ENCODE results near the gene CTBP2.

The CTBP2 gene

DNA sequence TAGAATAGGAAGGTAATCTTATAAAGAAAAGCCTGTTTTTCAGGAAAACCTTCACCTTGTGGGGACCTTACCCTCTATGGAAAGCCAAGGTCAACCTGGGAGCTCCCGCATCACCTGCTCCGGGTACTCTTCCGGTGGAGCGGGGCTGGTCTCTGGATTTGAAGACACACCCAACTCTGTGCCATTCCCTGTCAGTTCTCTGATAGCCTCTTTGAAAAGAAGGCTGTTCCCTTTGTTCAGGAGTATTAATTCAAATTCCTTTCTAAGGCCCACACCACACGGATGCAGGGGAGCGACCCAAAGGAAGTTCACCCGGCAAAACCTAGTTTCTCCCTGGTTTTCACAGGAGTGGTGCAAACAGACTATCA lies 10.7 kb downstream of the CTBP2 start:
- CTCF ChIA-PET = no interaction called here
- POLR2A ChIA-PET = no interaction called here
- TF ChIP-seq, protein P1, sequence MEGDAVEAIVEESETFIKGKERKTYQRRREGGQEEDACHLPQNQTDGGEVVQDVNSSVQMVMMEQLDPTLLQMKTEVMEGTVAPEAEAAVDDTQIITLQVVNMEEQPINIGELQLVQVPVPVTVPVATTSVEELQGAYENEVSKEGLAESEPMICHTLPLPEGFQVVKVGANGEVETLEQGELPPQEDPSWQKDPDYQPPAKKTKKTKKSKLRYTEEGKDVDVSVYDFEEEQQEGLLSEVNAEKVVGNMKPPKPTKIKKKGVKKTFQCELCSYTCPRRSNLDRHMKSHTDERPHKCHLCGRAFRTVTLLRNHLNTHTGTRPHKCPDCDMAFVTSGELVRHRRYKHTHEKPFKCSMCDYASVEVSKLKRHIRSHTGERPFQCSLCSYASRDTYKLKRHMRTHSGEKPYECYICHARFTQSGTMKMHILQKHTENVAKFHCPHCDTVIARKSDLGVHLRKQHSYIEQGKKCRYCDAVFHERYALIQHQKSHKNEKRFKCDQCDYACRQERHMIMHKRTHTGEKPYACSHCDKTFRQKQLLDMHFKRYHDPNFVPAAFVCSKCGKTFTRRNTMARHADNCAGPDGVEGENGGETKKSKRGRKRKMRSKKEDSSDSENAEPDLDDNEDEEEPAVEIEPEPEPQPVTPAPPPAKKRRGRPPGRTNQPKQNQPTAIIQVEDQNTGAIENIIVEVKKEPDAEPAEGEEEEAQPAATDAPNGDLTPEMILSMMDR (IDR thresholded peaks at IDR 0.05; ENCODE audit: control extremely low read depth, extremely low read depth, low read depth, missing control alignments) = no peak
- no peak for DNase-seq (ENCODE audit: extremely low spot score)

DNA sequence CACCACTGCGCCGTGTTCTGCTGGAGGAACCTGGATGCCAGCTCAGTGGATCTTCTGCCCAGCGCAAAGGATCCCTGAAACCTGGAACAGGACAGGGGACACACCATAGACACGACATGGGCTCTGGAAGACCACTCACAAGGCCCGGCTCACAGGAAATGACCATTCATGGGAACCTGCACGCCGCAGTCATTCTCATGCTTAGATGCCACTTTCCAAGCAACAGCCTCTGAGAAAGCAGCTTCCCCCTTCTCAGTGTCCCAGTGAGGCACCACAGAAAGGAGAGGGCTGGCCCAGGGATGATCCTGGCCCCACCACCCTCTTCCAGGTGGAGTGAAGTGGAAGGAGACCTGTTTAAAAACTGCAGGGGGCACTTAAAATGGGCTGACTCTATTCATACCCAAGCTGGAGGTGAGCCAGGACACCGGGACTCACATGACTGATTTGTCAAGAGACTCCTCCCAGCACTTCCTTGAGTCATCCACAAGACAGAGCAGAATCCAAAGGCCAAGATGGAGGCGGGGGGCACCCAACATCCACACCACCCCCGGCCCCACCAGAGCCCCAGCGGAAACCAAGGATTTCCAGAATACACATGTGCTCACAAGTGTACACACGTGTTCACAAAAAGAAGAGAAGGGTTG lies 11.2 kb downstream of the CTBP2 start:
- POLR2A ChIA-PET = no interaction called here
- DNase-seq (ENCODE audit: extremely low spot score) = no peak
- TF ChIP-seq, protein P1 (IDR thresholded peaks at IDR 0.05; ENCODE audit: control extremely low read depth, extremely low read depth, low read depth, missing control alignments) = no peak
- CTCF ChIA-PET = no interaction called here

DNA sequence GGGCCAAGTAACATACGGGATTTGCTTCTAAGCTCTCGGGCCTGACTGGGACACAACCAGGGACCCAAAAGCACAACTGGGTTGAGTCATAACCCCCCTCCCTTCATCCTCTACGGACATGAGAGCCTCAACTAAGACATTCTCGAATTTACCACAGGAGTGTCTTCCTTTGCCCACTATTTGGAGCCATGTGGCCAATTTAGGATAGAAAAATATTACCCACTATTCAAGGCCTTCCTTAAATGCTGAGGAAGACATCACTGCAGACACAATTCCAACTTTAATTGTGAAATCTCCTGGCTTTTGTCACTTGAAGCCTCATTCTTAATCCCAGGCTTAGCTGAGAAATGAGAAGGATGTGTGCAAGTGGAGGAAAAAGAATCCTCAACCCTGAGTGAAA lies 11.8 kb downstream of the CTBP2 start:
- ChIA-PET CTCF (no interaction called here), POLR2A (no interaction called here)
- TF ChIP-seq, protein P1 (IDR thresholded peaks at IDR 0.05; ENCODE audit: control extremely low read depth, extremely low read depth, low read depth, missing control alignments) = no peak
- DNase-seq (ENCODE audit: extremely low spot score) = no peak

DNA sequence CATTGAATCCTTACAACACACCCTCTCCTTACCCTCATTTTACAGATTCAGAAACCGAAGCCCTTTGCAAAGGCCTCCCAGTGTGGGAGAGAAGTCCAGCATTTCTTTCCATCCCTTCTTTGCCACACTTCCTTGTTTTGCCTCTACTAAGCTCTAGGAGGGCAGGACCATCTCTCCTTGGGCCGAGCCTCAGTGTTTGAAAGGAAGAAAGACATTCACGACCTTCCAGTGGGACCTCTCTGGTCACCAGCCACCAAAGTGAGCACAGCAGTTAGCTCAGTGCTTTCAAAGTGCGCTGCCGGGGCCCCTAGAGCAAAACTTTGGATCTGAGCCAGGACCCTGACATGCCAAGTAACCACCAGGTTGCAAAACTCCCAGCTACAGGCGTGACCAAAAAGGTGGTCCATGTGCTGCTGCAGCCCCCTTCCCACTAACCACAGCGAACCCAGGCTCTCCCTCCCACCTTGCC lies 12.4 kb downstream of the CTBP2 start:
- CTCF ChIA-PET = no interaction called here
- POLR2A ChIA-PET = no interaction called here
- DNase-seq (ENCODE audit: extremely low spot score) = no peak
- TF ChIP-seq, protein P1 (IDR thresholded peaks at IDR 0.05; ENCODE audit: control extremely low read depth, extremely low read depth, low read depth, missing control alignments) = no peak

DNA sequence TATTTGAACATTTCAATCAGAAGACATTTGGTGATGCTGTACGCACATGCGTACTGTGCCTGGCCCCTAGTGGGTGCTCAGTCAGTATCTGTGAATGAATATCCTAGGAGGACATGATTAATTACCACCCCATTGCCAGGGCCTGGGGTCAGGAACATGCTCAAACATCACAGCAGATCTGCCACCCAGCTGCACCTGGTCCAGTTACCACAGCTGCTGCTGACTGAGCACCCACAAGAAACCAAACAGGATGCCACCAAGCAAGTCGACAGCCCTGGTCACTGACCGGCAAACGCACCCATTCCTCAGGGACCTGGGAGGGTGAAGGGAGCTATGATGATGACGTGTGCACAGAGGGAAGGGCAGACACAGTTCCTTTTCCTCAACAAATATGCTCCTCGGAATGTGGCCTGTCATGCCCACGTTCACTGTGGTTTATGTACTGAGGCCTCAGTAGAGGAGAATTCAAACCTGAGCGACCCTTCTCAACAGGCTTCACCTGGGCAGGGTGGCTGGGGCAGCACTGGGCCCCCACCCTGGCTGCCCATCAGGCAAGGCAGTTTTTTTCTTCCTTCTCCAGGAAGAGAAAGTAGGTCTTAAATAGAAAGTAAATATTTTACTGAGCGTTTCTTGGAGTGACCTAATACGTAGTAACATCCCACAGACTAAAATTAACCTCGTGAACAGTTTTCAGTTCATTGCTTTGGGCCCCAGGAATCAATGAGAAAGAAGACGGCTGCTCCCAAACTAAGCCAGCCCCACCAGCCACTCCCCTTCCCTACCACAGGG lies 13.4 kb downstream of the CTBP2 start:
- ChIA-PET POLR2A (no interaction called here), CTCF (interaction anchor here (0.8 kb wide), 1 partner anchor 99 kb away, joined by 3 read pairs; no protein-coding TSS in a partner anchor)
- DNase-seq (ENCODE audit: extremely low spot score) = peak; percentile 43
- TF ChIP-seq, protein P1 (IDR thresholded peaks at IDR 0.05; ENCODE audit: control extremely low read depth, extremely low read depth, low read depth, missing control alignments) = no peak

DNA sequence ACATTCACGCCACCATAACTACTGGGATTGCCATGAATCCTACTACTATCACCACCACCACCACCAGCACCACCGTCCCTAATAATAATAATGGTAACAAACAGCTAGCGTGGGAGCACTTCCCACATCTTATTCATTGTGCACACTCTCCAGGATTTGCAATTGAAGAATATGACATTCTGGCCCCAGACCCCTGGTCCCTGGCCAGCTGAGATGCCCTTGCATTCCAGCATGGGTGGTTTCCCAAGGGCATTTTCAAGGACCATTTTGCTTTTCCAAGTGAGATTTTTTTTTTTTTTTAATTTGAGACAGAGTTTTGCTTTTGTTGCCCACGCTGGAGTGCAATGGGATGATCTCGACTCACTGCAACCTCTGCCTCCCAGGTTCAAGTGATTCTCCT lies 14.7 kb downstream of the CTBP2 start:
- TF ChIP-seq, protein P1 (IDR thresholded peaks at IDR 0.05; ENCODE audit: control extremely low read depth, extremely low read depth, low read depth, missing control alignments) = no peak
- CTCF ChIA-PET = no interaction called here
- no peak for DNase-seq (ENCODE audit: extremely low spot score)

More for the DNA sequence above, 14.7 kb downstream of the CTBP2 start:
- POLR2A ChIA-PET = no interaction called here

All from GM10248 (cell line).